GM10847 (cell line): Measurements from ENCODE around the gene ADAM12.

Source experiments
- POLR2A ChIP-seq: IDR thresholded peaks from 2 replicates; pipeline ENCODE4 v1.6.1; 2011; ENCODE audit not compliant: insufficient read length; ENCODE audit errors: extremely low read depth

The ADAM12 gene, protein sequence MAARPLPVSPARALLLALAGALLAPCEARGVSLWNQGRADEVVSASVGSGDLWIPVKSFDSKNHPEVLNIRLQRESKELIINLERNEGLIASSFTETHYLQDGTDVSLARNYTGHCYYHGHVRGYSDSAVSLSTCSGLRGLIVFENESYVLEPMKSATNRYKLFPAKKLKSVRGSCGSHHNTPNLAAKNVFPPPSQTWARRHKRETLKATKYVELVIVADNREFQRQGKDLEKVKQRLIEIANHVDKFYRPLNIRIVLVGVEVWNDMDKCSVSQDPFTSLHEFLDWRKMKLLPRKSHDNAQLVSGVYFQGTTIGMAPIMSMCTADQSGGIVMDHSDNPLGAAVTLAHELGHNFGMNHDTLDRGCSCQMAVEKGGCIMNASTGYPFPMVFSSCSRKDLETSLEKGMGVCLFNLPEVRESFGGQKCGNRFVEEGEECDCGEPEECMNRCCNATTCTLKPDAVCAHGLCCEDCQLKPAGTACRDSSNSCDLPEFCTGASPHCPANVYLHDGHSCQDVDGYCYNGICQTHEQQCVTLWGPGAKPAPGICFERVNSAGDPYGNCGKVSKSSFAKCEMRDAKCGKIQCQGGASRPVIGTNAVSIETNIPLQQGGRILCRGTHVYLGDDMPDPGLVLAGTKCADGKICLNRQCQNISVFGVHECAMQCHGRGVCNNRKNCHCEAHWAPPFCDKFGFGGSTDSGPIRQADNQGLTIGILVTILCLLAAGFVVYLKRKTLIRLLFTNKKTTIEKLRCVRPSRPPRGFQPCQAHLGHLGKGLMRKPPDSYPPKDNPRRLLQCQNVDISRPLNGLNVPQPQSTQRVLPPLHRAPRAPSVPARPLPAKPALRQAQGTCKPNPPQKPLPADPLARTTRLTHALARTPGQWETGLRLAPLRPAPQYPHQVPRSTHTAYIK

DNA sequence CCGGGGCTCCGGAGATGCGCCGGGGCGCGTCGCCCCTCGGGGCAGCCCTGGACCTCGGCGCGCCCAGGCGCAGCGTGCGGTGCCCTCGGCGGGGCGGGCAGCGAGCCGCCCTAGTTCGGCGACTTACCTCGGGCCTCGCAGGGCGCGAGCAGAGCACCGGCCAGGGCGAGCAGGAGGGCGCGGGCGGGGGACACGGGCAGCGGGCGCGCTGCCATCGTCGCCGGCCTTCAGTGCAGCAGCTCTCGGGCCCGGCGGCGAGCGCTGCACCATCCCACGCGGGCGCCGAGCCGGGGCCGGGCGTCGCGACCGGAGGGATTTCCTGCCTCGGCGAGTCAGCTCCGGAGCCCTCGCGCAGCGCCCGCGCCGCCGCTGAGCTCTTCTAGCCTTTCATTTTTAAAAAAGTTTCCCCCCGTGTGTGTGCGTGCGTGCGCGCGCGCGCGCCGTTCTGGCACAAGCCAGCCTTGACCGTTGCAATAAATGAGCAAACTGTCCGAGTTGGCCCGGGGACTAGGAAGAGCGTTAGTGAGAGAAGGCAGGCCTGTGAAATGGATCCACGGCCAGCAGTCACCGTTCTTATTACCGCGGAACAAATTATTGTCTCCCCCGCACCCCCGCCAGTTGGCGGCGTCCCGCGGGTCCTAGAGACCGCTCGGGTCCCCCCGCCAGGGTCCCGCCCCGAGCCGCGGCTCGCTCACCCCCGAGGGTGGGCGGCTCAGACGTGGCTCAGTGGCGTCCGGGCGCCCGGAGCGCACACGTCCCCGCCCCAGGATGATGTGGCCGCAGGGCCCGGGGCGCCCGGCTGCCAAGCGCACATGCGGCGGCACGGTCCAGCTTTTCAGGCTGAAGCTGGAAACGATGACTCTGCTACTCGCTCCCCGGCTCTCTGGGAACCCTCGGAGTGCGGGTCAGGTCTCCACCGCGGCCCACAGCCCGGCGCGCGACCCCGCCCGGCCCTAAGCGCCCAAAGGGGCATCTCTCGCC lies at the start of gene ADAM12:
Gene ADAM12 (minus strand): TSS at position 547 of the 981 bp plus-strand sequence. CDS start 332 bp downstream, at position 215.
- no peak for TF ChIP-seq POLR2A

- TF ChIP-seq POLR2A = no peak
These were observed 49.5 kb upstream of the ADAM12 start for GRCh38 chr10:126437635-126438406.

DNA sequence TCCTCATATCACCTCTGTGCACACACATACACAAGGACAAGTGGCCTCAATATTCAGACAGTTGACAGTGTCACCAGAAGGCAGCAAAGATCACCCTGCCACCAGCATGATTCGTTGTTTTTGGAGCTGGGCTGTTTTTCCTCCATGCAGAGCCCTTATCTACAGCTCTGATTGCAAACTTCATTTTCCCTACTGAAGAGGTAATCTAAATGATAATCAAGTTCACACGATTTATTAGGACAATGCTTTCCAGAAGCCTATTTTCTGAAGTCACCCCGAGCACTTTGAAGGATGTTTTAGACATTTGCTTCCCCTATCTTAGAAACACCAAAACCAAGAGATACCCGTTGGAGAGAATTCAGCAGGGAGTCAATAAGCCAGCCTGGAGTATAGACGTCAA lies 46.0 kb upstream of the ADAM12 start:
- TF ChIP-seq POLR2A = no peak

- TF ChIP-seq POLR2A = no peak
These were observed 45.1 kb upstream of the ADAM12 start for GRCh38 chr10:126433351-126433750.

DNA sequence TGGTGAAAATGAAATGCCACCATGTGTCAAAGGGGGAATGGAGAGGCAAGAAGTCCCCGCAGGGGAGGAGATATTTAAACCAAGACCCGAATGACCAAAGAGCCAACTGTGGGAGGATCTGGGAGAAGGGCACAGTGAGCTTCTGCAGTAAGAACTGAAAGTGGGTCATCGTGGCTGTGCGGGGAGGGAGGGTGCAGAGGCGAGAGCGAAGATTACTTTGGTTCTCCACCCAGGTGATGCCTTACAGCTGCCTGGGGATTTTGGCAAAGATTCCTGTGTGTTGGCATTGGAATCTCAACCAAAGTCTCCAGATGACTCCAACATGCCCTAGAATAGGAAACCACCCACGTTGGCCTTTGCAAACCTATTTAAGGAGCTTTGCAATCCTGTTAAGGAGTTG lies 44.2 kb upstream of the ADAM12 start:
- no peak for TF ChIP-seq POLR2A

DNA sequence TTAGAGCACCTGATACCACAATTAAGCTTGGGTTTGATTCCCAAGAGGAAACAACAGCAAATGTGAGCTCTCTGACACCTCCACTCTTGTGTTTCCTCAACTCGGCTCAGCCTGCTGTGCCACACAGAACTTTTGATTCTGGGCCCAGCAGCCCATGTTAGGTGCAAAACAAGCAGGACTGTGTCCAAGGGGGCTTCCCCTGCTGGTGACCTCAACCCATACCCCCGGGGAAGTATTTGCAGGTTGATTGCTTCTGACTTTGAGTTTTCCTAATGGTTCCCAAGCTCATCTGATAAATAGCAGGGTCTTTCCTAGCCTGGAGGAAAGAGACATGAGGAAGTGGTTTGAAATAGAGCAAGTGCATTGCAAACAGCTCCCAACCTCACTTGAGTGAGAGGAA lies 43.5 kb upstream of the ADAM12 start:
- TF ChIP-seq POLR2A = no peak

DNA sequence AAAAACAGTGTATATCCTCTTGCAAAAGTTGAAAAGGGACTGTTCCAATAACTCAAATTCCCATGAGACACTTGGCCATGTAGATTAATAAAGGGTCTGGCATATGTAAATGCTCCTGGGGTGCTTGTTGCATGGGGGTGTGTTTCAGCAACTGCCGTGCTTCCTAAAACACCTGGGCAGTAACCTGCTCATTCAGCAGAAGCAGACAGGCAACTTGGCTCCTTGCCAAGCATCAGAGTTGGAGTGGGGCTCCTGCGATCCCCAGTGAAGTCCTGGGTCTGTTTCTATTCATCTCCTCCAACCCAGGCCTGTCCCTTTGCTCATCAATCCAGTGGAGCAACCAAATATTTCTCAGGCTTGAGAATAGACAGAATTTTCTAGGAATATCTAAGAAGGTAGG lies 42.2 kb upstream of the ADAM12 start:
- no peak for TF ChIP-seq POLR2A

DNA sequence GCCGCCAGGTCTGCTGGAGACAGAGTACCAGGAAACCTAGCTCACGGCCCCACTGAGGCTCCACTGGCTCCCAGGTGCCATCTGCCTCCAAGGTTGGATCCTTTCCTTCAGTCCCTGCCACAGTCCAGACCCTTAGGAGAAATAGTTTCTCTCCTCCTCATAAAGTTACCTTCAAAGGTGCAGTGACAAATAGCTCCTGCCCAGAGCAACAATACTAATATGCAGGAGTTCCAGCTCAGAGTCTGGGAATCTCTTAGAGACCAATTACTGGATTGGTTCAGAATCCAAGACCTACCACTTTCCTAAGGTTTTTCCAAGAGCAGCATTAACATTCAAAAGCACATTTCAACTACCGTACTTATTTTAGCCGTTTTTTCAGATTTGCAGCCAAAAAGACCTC lies 41.0 kb upstream of the ADAM12 start:
- no peak for TF ChIP-seq POLR2A

DNA sequence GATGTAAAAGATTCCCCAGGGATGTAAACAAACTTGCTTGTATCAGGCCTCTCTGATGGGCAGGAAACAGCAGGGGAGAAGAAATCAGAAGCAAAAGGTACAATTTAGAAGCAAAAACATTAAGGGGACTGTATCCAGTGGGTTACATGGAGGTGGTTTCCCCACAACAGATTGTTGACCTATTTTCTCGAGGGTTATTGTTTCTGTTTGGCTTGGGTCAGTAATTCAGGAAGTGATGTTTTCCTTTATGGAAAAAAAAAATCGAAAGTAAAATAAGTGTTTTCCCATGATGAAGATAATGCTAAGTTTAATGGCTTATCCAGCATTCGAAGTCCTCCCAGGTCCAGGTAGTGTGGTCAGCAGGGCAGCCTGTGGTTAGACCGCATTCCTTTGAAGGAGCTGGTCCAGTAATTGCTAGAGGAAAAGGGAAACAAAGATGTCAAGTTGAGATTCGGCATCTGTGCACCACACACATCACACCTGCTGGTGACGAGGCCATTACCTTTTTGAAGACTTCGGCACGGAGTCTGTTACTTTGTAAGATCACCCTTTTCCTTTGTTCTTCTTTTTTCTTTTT lies 37.3 kb upstream of the ADAM12 start:
- no peak for TF ChIP-seq POLR2A

DNA sequence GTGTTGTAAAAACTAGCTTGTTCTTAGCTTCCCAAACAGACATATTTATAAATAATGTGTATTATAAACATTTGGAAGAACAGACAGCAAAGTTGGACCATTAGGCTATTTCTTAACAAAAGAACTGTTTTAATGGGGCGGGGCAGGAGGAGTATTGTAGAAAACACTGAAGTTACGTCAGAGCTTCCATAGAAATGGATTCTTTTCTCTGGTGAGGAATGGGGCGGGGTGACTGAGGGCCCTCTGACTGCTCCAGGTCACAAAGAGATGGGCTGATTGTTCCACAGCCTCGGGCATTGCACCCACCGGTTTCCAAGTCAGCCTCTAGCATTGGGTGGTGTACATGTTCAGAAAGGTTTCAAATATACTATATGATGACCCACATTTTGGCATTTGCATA lies 36.8 kb upstream of the ADAM12 start:
- no peak for TF ChIP-seq POLR2A

- TF ChIP-seq POLR2A = no peak
These were observed 35.6 kb upstream of the ADAM12 start for GRCh38 chr10:126423732-126424491.

DNA sequence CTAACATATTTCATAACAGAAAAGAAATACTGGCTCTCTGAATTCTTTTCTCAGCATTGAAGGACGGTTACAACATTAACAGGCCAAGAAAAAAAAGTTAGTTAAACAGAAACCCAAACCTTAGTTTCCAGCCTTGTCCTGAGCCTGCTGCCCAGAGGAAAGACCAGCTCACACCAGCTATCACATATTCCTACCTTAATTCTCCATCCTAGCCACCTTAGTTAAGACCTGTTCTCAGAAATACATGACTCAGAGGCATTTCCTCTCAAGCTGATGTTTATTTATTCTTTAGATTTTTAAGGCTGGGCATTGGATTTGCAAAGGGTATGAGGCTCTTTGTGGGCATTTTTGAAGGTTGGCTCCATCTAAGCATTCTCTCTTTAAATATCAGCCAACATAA lies 34.3 kb upstream of the ADAM12 start:
- no peak for TF ChIP-seq POLR2A

- no peak for TF ChIP-seq POLR2A
These were observed 33.5 kb upstream of the ADAM12 start for GRCh38 chr10:126421756-126422256.
